GM15510 (cell line): ENCODE data around the gene SVBP.

Source experiments
- POLR2A ChIP-seq: IDR thresholded peaks from 3 replicates; pipeline ENCODE4 v1.6.1; 2011; ENCODE audit warnings: borderline replicate concordance; ENCODE audit not compliant: insufficient read length; ENCODE audit errors: extremely low read depth

The SVBP gene

GRCh38 chr1:42784946-42785693 is 32.1 kb downstream of the SVBP start, which contains the start of gene TMEM269:
Gene TMEM269 (plus strand): TSS chr1:42784991. CDS start chr1:42789894, 4,903 bp downstream.
- no peak for TF ChIP-seq POLR2A

GRCh38 chr1:42784547-42784945 is 32.7 kb downstream of the SVBP start:
- no peak for TF ChIP-seq POLR2A

- no peak for TF ChIP-seq POLR2A
Observed at GRCh38 chr1:42783092-42783491, 34.1 kb downstream of the SVBP start.

GRCh38 chr1:42780176-42780575 is 37.0 kb downstream of the SVBP start:
- TF ChIP-seq POLR2A: no peak

GRCh38 chr1:42779725-42780124 is 37.5 kb downstream of the SVBP start:
- no peak for TF ChIP-seq POLR2A

- TF ChIP-seq POLR2A: no peak
Observed at GRCh38 chr1:42777852-42778251, 39.3 kb downstream of the SVBP start.

GRCh38 chr1:42776502-42776901 is 40.7 kb downstream of the SVBP start:
- no peak for TF ChIP-seq POLR2A

GRCh38 chr1:42774928-42775526 is 42.2 kb downstream of the SVBP start:
- TF ChIP-seq POLR2A: no peak

- TF ChIP-seq POLR2A: no peak
Observed at GRCh38 chr1:42773420-42773819, 43.8 kb downstream of the SVBP start.

- no peak for TF ChIP-seq POLR2A
Observed at GRCh38 chr1:42769811-42770210, 47.4 kb downstream of the SVBP start.

- no peak for TF ChIP-seq POLR2A
Observed at GRCh38 chr1:42768172-42768571, 49.0 kb downstream of the SVBP start.

- TF ChIP-seq POLR2A: no peak
Observed at GRCh38 chr1:42767510-42768000, 49.6 kb downstream of the SVBP start.

GRCh38 chr1:42766741-42767509 is 50.3 kb downstream of the SVBP start, which contains the start of the genes C1orf50 and P3H1:
Gene C1orf50 (plus strand): TSS chr1:42767249. CDS start chr1:42767312, 63 bp downstream.
Gene P3H1 (minus strand): TSS chr1:42767028. CDS start chr1:42766971, 57 bp downstream.
- TF ChIP-seq POLR2A: peak; percentile 97

GRCh38 chr1:42765832-42766740 is 51.1 kb downstream of the SVBP start:
- no peak for TF ChIP-seq POLR2A
